Stimulated activated CD8-positive, alpha-beta memory T cell treated with anti-CD3 and anti-CD28 coated beads, Interleukin-15, amount 100 ng/mL, for 4 hours (primary cell): ENCODE measurements around the gene CCSER1.

Source experiments
- DNase-seq, 2 donors: peaks; one replicate each; pipeline ENCODE4 v3.0.0-alpha.2; 2020; ENCODE audit warnings: low read depth in 2 of 2

The CCSER1 gene

GRCh38 chr4:90570615-90571014, 443.4 kb downstream of the CCSER1 start:
- no peak for DNase-seq

- no peak for DNase-seq
These were observed 445.8 kb downstream of the CCSER1 start for GRCh38 chr4:90572996-90573395.

GRCh38 chr4:90575371-90575770, 448.2 kb downstream of the CCSER1 start:
- DNase-seq = no peak

GRCh38 chr4:90580326-90580725, 453.1 kb downstream of the CCSER1 start:
- DNase-seq = no peak

GRCh38 chr4:90582087-90582486, 454.9 kb downstream of the CCSER1 start:
- no peak for DNase-seq

GRCh38 chr4:90584051-90584450, 456.9 kb downstream of the CCSER1 start:
- DNase-seq = no peak

- DNase-seq = no peak
These were observed 458.8 kb downstream of the CCSER1 start for GRCh38 chr4:90585961-90586360.

DNA sequence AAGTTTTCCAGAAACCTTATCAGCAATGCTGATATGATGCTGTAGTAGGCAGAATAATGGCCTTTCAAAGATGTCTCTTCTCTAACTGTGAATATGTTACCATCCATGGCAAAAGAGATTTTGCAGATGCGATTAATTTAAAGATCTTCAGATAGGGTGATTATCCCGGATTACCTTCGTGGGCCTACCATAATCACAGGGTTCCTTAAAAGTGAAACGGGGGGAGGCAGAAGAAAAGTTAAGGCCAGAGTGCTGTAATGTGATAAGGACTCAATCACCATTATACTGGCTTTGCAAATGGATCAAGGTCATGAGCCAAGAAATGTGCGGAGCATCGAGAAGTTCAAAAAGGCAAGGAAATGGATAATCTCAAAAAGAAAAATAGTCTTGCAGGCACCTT, 459.6 kb downstream of the CCSER1 start:
- DNase-seq = no peak

DNA sequence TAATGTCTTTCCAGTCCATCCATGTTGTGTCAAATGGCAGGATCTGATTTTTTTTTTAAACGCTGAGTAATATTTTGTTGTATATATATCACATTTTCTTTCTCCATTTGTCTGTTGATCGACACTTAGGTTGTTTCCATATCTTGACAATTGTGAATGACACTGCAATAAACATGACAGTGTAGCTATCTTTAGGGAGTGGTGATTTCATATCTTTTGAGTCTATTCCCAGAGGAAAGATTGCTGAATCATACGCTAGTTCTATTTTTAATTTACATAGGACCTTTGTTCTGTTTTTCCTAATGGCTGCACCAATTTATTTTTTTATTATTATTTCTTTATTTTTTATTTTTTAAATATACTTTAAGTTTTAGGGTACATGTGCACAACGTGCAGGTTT, 470.7 kb downstream of the CCSER1 start:
- no peak for DNase-seq

DNA sequence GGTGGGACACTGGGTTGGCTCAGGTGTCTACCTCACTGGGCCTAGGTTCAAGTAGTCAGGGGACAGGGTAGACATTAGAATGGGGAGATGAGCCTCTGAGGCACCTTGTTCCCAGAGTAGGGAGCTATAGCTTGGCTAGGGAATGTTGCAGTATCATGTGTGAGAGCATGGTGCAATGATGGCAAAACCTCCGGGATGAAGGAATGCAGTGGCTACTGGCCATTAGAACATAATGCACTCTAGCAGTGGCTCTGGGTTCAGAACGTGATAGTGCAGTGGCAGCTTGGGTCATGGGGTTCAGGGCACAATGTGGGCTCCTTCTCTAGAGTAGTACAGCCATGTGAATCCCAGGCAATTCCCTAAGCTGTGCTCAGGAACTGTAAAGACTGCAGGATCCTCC, 471.5 kb downstream of the CCSER1 start:
- no peak for DNase-seq

GRCh38 chr4:90602726-90603125, 475.5 kb downstream of the CCSER1 start:
- no peak for DNase-seq

GRCh38 chr4:90603540-90603939, 476.3 kb downstream of the CCSER1 start:
- DNase-seq = no peak

GRCh38 chr4:90606781-90607180, 479.6 kb downstream of the CCSER1 start:
- no peak for DNase-seq

GRCh38 chr4:90614371-90614770, 487.2 kb downstream of the CCSER1 start:
- DNase-seq = no peak

DNA sequence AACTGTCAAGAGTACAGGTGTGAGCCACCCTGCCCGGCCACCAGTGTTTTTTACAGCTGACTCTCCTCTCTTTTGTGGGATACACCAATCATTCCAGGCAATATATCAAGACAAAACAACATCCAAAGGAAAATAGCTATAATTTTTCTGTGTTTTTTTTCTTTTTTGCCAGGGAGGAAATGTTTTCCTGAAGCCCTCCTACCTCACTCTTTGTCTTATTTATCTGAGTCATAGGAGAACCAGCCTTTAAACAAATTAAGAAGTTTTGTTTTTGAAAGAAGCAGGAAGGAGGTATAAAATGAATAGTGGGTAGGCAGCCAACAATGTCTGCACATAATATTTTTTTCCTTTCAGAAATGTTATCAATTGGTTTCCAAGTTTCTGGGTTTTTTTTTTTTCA, 493.9 kb downstream of the CCSER1 start:
- DNase-seq = no peak

DNA sequence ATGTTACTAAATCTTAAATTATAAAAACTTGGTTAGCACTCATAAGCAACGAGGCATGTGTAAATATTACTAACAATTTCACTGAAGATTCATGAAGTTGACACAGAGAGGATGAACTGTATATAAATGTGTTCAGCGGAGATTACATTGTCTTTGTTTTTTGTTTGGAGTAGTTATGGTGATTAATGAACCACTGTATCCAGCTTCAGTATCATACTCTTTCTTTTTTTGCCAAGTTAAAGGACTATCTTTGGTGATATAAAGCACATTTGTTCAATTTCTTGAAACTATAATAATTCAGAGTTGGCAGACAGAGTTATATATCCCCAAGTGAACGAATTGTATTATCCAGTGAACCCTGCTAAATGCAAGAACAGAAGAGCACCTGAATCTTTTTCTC, 497.6 kb downstream of the CCSER1 start:
- no peak for DNase-seq

DNA sequence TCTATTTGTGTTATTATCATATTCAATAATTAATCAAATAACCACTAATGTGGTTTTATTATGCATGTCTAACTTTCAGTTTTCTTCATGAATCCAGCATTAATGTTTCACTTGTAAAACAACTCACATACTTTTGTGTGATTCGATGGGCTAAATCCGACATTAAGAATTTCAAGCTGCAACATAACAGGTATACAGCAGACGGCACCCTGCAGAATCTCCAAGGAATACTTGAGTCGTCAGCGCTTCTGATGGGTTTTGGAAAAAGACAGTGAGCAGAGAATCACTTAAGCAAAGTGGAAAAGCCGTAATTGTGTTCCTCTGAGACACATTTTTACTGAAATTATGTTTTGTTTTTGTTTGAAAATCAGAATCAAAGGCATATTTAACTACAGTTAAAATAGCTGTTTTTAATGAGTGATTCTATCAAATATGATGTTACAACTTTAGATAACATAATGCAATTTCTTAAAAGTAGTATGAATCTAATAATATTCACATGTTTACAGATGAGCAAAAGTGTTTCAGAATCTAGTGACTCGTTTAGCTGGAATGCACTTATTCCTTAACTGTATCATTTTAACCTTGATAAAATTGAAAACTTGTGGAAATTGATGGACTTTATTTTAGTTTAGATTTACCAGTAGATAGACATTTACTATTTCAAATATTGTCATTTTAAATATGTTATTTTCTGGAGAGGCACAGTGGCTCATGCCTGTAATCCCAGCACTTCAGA, 514.8 kb downstream of the CCSER1 start:
- no peak for DNase-seq

- no peak for DNase-seq
These were observed 516.0 kb downstream of the CCSER1 start for GRCh38 chr4:90643156-90643555.

DNA sequence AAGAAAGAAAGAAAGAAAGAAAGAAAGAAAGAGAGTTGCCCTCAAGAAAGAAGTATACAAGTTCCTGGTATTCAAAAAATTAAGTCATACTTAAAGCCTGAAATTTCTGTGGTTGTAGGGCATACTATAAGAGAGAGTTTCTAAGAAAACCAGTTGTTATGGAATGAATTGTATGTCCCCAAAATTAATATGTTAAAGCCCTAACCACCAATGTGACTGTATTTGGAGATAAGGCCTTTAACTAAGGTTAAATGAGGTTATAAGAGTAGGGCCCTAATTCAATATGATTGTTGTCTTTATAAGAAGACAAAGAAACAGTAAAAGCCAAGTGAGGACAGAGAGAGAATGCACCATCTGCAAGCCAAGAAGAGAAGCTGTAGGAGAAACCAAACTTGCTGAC, 521.1 kb downstream of the CCSER1 start:
- no peak for DNase-seq

GRCh38 chr4:90648791-90649190, 521.6 kb downstream of the CCSER1 start:
- no peak for DNase-seq

DNA sequence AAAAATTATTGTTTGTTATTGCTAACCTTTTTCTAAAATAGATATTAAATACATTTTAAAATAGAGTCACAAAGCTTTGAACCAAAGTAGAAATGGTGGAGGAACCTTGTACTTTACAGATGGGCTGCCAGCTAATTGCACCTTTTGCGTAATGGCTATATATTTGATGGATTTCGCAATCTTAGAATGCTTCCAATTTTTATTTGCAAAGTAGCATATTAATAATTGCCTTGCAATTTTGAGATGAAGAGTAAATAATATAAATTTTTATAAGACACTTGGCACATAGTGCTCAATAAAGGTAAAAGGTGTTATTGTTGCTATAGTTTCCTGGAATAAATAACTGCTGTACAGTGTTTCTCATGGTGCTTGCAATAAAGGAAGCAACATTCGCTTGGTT, 533.5 kb downstream of the CCSER1 start:
- DNase-seq = no peak

DNA sequence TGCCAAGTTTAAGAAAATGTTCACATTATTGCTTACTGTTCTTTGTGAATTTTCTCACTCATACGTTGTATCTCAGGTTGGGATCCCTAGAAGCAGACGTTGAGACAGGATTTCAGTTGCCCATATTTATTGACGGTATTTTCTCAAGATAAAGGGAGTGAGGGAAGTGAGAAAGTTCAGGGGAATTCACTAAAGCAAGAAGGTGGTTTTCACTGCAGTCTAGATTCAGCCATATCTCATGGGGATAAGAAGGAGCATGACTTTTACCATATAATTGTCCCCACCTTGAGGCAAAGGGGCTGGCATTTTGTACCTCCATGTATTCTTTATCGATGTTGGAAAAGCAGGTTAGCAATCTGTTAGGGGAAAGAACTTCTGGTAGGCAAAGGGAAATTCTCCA, 543.0 kb downstream of the CCSER1 start:
- DNase-seq = no peak

GRCh38 chr4:90689739-90690138, 562.5 kb downstream of the CCSER1 start:
- DNase-seq = no peak

- no peak for DNase-seq
These were observed 568.2 kb downstream of the CCSER1 start for GRCh38 chr4:90695411-90695810.
